Left forelimb (tissue), 1 donor: ENCODE data around the gene FAM216B.
"Not testable (repeated sequence)": the region's sequence is repeated elsewhere in the genome, so short reads cannot be mapped to it uniquely, and the experiment has no call there.

Experiments used
- DNase-seq: peaks from one replicate; pipeline ENCODE4 v3.0.0-alpha.2; 2018; ENCODE audit warnings: low spot score

FAM216B gene

GRCh38 chr13:42786715-42787114 is 5.3 kb downstream of the FAM216B start:
- DNase-seq: no peak

GRCh38 chr13:42788601-42789000 is 7.2 kb downstream of the FAM216B start:
- DNase-seq: no peak

DNA sequence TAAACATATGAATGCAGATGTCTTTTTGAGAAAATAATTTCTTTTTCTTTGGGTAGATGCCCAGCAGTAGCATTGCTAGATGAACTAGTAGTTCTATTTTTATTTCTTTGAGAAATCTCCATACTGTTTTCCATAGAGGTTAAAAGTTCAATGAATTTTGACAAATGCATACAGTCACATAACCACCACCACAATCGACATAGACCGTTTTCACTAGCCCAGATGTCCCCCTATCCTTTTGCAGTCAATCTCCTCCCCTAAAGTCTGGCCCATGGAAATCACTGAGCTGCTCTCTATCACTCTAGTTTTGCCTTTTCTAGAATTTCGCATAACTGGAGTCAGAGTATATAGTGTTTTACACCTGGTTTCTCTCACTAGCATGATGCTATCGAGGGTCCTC is 10.8 kb downstream of the FAM216B start:
- DNase-seq: no peak

GRCh38 chr13:42794577-42795275 is 13.3 kb downstream of the FAM216B start:
- no peak for DNase-seq

DNA sequence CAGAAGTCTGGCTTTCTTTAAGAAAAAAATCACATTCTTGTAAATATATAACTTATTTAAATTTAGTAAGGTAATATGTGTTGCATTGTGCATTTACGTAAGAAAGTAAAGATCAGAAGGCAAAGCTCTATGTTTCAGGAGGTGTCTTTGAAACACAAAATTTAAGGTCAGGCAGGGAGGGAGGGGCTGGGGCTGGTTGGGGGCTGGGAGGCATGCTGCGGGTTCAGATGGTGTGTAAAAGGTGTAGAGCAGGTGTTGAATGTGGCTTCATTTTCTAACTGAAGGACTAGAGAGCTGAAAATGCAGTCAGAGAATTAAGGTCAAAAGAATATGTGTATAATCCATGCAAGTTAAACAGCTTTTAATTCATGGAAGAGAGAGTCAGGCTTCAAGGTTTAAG is 14.3 kb downstream of the FAM216B start:
- DNase-seq: no peak

- no peak for DNase-seq
Observed at GRCh38 chr13:42796747-42797356, 15.5 kb downstream of the FAM216B start.

DNA sequence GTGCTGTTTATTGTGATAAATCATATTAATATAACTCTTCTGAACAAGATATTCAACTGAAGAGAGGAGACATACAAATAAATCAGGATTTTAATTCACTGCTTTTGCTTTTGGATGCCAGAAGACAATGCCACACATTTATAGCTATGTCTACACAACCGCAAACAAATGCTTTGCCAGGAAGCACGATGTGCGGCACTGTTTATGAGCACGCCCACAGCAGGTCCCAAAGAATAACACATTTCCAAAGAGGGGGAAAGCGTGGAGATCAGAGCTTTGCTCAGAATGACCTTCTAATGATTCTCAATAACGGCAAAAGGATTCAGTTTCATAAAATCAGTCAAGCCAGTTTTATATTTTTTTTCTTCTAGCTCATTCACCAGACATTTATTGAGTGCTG is 16.7 kb downstream of the FAM216B start:
- no peak for DNase-seq

DNA sequence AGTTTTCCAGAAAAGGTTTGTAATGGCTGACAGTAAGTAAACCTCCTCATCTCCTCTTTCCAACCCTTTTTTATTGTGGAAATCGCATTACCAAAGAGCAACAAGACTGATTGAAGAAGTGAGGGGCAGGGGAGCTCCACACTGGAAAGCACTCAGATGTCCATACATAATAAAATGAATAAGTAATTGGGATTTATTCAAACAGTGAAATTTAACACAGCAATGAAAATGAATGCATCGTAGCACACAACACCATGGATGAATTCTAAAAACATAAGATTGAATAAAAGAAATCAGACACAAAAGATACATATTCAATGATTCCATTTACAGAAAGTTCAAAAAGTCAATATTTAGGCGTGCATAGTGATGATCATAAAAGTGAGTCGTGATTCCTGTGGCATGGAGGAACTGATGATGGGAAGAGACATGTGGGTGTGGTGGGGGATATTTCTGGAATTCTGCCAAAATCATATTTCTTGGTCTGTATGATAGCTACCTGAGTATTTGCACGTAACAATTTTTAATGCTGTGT is 18.8 kb downstream of the FAM216B start:
- DNase-seq: no peak

DNA sequence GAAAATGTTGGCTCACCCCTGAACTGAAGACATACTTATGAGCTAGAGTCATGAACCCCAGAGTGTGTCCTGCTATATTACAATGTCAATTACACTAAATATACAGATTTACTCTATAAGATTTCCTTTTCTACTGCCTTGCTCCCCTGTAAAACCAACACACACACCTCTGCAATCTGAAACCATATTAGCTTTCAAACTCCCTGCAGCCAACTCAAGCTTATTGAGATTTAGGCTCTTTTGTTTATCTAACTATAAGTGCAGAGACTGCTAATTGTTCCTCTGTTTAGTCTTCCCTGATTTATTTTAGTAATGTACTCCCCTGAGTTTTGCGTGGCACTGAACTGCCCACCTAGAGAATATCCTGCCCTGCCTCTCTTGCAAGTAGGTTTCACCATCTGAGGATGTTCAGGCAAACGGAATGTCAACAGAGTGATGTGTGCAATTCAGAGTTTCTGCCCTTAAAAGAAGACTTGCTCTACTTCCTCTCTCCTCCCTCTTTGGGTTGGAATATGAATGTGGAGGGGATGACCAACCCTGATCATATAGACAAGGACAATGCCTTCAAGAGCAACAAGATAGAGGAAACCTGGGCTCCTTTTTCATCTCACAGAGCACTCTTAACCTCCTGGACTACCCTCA is 22.3 kb downstream of the FAM216B start:
- DNase-seq: no peak

DNA sequence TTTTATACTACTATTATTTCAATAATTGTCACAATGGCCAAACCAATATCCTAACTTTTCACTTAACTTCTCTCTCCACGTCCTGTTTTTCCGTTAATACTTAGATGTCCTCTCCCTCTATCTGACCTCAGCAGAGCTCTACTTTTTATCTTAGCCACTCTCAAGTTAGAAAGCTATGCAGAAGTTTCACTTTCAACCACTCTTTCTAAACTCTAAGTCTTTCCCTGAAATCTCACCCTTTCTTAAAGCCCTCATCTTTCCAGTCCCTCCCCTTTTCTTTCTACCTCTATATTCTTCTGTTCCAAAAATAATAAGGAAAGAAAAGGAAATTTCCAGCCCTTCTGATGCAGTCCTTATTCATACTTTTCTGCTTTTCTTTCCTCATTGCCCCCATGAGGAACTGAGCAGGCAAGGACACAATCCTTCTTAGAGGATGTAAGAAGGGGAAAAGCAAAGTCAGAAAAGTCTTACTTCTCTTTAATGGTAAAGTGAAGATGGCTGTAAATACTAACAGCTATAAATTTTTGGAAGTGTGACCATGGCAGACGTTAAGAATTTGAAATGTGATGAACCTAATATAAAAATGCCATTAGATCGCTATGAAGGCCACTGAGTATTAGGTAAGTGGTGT is 23.0 kb downstream of the FAM216B start:
- DNase-seq: no peak

- DNase-seq: no peak
Observed at GRCh38 chr13:42807241-42807640, 25.9 kb downstream of the FAM216B start.

GRCh38 chr13:42807866-42808265 is 26.5 kb downstream of the FAM216B start:
- DNase-seq: no peak

DNA sequence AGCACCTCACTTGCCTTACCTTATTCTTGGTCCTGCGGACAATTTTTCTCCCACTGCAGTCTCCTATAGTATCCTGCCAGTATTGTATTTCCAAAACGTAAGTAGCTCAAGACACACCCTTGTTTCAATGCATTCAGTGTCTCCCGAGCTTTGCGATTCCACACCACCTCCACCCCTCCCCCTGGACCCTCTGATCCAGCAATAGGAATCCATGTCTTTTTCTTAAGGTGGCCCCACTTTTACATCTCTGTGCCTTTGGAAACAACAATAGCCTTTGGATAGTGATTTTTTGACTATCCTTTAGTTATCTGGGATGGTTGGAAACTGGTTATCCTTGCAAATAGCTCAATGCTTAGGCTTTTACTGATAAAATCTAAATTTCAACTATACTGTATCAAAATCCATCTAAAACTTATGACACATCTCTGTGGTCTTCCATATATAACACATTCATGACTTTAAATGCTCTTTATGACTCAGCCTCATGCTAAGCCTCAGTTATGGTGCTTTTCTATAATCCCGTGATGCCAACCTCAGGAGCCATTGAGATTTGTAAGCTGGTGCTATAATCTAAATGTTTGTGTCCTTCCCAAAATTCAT is 27.1 kb downstream of the FAM216B start:
- DNase-seq: no peak

GRCh38 chr13:42812316-42812715 is 30.9 kb downstream of the FAM216B start:
- no peak for DNase-seq

DNA sequence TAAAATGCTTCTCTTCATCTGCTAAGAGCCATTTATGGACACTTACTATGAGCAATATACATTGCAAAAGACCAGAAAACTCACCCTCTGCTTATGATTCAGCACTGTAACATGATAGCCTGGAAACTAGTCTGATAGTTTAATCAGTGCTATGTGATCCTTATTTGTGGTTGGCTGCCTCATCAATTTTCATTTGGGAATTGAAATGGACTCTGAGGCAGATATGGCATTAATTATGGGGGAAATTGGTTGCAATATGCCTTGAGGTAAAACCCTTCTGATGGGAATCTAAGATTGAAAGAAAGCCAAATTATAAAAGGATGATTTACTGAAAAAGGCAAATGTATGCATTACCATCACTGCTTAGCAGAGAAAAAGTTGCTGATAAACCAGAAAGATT is 33.5 kb downstream of the FAM216B start:
- DNase-seq: no peak

- DNase-seq: no peak
Observed at GRCh38 chr13:42815681-42816080, 34.3 kb downstream of the FAM216B start.

DNA sequence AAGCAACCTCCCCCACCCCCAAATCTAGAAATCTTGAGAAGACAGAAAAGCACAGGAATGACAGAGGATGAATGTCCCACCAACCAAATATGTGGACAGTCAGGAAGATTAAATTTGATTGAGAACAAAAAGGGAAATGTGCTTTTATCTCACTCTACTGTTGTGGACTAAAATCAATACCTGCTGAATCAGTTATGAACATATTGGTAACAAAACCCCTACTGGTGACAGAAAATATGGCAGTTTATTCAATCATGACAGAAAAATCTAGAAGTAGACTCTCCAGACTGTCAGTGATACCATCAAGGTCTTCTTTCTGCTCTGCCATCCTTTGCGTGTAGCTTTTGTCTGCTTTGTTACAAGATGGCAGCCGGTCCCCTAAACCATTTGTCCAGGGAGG is 35.2 kb downstream of the FAM216B start:
- DNase-seq: no peak

GRCh38 chr13:42819687-42820086 is 38.3 kb downstream of the FAM216B start:
- DNase-seq: not testable (repeated sequence)

GRCh38 chr13:42820451-42820850 is 39.1 kb downstream of the FAM216B start:
- DNase-seq: no peak

- no peak for DNase-seq
Observed at GRCh38 chr13:42821437-42821836, 40.1 kb downstream of the FAM216B start.

GRCh38 chr13:42832341-42833096 is 51.1 kb downstream of the FAM216B start:
- DNase-seq: no peak

DNA sequence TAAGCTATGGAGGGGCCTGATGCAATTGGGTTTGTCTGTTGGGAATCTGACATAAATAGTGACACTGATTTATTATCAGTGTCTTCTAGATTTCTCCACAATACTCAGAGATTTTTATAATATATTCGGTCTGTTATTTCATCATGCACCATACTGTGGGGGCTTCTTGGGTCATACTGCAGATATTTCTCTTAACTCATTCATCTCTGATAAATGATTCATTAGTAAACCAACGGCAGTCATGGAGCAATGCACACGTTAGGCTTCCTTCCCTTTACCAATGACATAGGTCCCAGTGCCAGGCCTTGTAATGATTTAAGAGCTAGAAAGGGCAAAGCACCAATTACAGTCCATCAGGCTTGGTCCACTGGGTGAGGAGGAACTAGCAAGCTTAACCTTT is 53.6 kb downstream of the FAM216B start:
- no peak for DNase-seq
